Stimulated activated naive CD8-positive, alpha-beta T cell treated with anti-CD3 and anti-CD28 coated beads, Interleukin-15, Interleukin-2, amounts not matched to agents 100 ng/mL and 50 ng/mL, for 24 hours (primary cell): ENCODE measurements around the gene FUT6.

ENCODE experiments used
- H3K27ac Mint-ChIP-seq: one replicate; pipeline ENCODE4 v1.8.0; 2021; ENCODE audit warnings: mild to moderate bottlenecking, mixed read lengths
- H3K27me3 Mint-ChIP-seq: one replicate; pipeline ENCODE4 v1.8.0; 2021; ENCODE audit warnings: mixed read lengths
- H3K36me3 Mint-ChIP-seq: one replicate; pipeline ENCODE4 v1.8.0; 2021; ENCODE audit warnings: low read depth, mixed read lengths
- H3K4me1 Mint-ChIP-seq: one replicate; pipeline ENCODE4 v1.8.0; 2021; ENCODE audit warnings: low read depth, mixed read lengths
- H3K4me3 Mint-ChIP-seq: one replicate; pipeline ENCODE4 v1.8.0; 2021; ENCODE audit warnings: mild to moderate bottlenecking, mixed read lengths
- H3K9me3 Mint-ChIP-seq: one replicate; pipeline ENCODE4 v1.8.0; 2021; ENCODE audit warnings: mixed read lengths

The FUT6 gene

DNA sequence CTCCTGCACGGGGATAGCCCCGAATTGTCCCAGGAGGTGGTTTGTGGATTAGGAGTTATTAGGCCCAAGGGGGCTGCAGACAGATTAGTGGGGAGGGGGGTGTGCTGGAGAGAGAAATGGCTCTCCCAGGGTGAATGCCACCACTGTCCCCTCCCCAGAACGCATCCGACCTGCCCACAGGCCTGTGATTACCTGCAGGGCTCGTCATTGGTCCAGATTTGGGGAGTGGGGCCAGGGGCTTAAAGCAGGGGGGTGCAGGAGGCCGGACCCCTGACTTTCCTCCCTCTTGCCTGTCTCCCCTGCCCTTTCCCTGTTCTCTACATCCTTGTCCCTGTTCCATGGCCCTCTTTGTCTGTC lies 33.4 kb downstream of the FUT6 start:
- H3K9me3 Mint-ChIP-seq: no peaks in the 10 kb centered on the region
- H3K27me3 Mint-ChIP-seq: peaks cover 10% of the 10 kb centered on the region
- no peaks in the 10 kb centered on the region for H3K36me3 Mint-ChIP-seq
- H3K4me3 Mint-ChIP-seq: no peak overlapping the region
- H3K27ac Mint-ChIP-seq: no peak overlapping the region
- H3K4me1 Mint-ChIP-seq: peaks cover 26% of the 10 kb centered on the region

DNA sequence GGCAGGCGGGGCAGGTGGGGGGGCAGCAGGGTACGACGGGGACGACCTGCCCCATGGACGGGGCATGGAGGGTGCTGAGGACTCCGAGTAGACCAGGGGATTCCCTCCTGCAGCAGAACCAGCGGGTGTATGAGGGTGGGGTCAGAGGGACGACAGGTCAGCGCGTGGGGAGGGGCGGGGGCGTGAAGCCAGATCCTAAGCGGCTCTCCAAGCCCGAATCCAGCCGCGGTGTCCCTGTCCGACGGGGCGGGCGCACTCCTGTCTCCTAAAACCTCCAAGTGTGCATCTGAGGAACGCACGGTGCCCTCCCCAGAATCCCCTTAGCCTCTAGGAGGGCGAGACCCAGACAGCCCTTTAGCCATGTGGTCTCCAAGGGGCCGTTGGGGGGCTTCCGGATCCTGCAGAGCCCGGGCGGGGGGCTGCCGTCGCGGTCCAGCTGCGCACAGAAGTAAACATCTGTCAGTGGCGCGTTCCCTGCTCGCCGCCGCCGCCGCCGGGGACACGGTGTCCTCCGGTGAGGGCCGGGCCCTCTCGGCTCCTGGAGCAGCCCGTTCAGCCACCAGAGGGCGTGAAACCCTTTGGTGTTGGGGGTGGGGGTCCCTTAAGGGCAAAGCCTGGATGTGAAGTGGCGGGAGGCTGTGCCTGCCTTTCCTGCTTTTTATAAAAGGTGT lies 33.9 kb downstream of the FUT6 start:
- Mint-ChIP-seq H3K4me1 (peaks cover 26% of the 10 kb centered on the region), H3K27me3 (peaks cover 15% of the 10 kb centered on the region), H3K9me3 (no peaks in the 10 kb centered on the region), H3K4me3 (no peak overlapping the region), H3K36me3 (no peaks in the 10 kb centered on the region), H3K27ac (no peak overlapping the region)

DNA sequence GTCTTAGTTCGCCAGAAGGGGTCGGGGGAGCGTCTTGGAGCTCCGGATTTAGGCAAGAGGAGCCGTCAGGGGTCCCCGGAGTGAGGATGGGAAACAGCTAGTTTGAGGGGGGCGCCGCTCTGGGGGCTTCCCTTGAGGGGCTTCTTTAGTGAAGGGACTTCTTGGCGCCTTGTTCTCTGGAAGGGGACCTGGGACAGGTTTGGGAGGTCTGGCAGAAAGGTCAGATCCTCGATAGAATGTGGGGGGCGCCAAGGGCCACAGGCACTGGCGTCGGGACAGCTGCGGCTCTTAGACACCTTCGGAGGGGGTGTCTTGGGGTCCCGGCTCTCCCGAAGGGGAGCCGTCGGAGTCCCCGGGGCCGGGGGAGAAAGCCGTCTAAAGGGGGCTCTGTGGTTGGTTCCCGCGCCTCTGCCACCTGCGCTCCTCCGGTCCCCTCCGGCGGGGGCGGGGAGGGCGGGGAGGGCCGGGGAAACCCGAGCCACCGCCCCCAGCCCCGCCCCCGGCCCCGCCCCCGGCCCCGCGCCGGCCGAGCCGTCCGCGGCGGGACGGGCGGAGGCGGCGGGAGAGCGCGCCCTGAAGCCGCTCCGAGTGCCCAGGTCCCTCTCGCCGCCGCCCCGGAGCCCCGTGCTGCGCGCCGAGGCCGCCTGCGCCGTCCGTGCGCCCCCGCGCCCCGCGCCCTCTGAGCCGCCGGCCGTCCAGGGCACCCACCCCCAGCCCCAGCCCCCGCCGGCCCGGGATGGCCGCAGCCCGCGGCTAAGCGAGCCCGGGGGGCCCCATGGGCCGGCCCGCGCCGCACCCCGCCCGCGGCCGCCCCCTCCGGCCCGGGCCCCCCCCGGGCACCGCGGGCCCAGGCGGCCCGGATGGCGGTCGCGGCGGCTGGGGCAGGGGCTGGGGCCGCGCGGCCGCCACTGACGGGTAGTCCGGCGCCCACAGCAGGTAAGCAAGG lies 34.7 kb downstream of the FUT6 start, which contains the start of gene NRTN:
TSS of gene NRTN (plus strand) at position 552 of the 946 bp plus-strand sequence. CDS start 19,099 bp downstream, outside the sequence.
- H3K9me3 Mint-ChIP-seq: no peaks in the 10 kb centered on the region
- peaks cover 26% of the 10 kb centered on the region for H3K4me1 Mint-ChIP-seq
- no peaks in the 10 kb centered on the region for H3K36me3 Mint-ChIP-seq
- H3K27ac Mint-ChIP-seq: no peak within 1 kb of the TSS
- peaks cover 17% of the 10 kb centered on the region for H3K27me3 Mint-ChIP-seq
- H3K4me3 Mint-ChIP-seq: peak within 1 kb of the TSS; percentile 65

DNA sequence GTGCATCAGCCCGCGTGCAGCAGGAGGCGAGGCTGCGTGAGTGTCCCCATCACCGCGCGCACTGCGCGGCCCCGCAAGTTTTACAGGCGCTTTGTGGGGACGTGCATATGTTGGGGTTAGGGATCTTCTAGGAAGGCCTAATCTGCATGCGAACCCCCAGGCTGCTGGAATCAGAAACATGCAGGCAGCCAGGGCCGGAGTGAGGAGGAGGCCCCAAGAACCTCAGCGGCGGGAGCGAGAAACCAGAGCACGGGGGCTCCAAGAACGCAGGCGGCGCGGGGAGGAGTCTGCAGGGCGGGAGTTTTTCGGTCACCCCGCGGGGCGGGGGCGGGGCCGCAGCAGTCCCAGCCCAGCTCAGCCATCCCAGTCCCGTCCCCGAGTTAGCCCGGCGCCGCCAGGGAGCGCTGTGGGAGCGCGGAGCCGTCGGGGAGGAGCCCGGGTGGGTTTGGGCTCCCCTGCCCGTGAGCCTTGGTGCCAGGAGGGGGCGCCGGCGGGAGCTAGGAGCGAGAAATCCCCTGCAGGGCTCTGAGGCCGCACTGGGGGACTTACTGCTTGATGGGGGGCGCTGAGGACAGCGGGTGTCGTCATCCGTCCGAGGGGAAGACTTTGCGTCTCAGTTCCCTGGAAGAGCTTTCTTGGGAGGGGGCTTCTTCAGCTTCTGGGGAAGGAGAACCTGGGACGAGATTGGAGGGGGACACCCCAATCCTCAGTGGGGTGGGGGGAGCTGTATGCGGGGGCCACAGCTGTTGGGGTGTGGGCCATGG lies 35.6 kb downstream of the FUT6 start:
- peak overlapping the region; percentile 55 for H3K27ac Mint-ChIP-seq
- H3K9me3 Mint-ChIP-seq: no peaks in the 10 kb centered on the region
- peaks cover 26% of the 10 kb centered on the region for H3K4me1 Mint-ChIP-seq
- no peaks in the 10 kb centered on the region for H3K36me3 Mint-ChIP-seq
- H3K4me3 Mint-ChIP-seq: peak overlapping the region; percentile 65
- H3K27me3 Mint-ChIP-seq: peaks cover 24% of the 10 kb centered on the region

DNA sequence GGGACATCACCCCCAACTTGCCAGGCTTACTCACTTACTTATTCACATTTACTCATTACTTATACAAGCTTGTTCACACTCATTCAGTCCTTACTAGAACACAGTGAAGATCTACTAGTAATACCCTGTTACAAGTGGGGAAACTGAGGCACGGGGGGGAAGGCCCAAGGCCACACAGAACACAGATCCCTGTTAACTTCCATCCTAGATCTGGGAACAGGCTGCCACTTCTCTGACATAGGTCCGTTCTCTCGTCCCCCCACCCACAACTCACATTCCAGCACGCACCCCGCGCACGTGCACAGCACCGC lies 36.1 kb downstream of the FUT6 start:
- H3K27me3 Mint-ChIP-seq: peaks cover 30% of the 10 kb centered on the region
- peaks cover 26% of the 10 kb centered on the region for H3K4me1 Mint-ChIP-seq
- no peaks in the 10 kb centered on the region for H3K9me3 Mint-ChIP-seq
- no peak overlapping the region for H3K4me3 Mint-ChIP-seq
- peak overlapping the region; percentile 55 for H3K27ac Mint-ChIP-seq
- no peaks in the 10 kb centered on the region for H3K36me3 Mint-ChIP-seq

DNA sequence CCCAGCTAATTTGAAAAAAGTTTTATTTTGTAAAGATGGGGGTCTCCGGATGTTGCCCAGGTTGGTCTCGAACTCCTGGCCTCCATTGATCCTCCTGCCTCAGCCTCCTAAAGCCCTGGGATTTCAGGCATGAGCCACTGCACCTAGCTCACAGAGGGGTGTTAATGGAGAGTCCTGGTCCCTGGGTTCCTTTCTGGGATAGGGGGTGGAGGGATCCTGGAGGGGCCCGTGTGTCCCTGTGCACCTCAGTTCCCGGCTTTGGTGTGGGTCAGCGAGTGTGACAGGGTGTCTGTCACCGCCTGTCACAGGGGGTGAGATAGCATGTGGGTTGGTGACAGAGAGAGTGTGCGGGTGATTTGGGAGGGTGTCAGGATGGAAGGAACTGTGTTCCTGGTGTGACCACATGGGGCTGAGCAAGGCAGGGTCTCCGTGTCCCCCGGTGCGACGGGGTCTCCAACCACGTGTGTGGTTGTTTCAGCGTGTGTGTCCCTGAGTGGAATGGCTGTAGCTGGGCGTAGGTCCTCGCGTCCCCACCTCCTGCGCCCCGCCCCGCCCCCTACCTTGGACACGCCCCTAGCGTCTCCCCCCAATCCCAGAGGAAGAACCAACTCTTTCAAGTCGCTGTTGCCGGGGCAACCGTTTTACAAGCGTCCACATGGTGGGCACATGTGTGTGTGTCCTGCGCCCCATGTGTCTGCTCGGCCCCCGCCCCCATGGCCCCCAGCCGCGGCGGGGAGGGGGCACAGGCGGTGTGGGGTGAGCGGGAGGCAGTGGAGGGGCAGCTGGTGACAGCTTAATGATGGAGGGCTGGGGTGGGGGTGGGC lies 37.5 kb downstream of the FUT6 start:
- Mint-ChIP-seq H3K4me3 (peak overlapping the region; percentile 3), H3K27ac (no peak overlapping the region), H3K4me1 (peaks cover 26% of the 10 kb centered on the region), H3K36me3 (no peaks in the 10 kb centered on the region), H3K27me3 (peaks cover 31% of the 10 kb centered on the region), H3K9me3 (no peaks in the 10 kb centered on the region)

DNA sequence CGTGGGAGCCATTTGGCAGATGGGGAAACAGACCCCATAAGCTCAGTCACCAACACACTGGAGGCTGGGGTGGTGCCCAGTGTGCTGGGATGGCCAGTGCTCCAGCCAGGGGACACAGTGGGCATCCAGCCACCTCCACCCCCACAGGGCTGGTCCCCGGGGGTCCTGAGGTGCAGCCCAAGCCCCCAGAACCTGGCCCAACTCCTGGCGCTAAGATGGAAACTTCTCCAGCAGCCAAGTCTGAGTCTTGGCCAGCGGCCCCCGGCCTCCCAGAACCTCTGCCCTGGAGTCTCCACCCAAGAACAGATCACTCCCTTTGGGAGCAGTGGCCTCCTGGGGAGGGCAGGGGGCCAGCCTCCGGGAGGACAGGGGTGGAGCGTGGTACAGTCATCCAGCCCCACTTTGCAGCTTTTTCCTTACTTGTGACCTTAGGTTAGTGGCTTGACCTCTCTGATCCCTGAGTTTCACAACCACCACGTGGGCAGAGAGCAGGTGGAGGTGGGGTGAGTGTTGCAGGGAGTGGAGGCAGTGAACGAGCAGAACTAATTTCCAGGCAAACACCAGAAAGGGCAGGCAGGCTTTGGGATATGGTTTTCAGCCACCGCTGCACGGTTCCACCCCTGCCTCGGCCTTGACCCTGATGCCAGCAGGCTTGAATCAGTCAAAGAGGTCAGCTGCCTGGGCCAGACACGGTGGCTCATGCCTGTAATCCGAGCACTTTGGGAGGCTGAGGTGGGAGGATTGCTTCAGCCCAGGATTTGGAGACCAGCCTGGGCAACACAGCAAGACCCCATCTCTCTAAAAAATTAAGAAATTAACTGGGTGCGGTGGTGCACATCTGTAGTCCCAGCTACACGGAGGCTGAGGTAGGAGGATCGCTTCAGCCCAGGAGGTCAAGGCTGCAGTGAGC lies 38.9 kb downstream of the FUT6 start:
- Mint-ChIP-seq H3K36me3 (no peaks in the 10 kb centered on the region), H3K4me1 (peaks cover 26% of the 10 kb centered on the region), H3K27me3 (peaks cover 31% of the 10 kb centered on the region), H3K9me3 (no peaks in the 10 kb centered on the region), H3K4me3 (no peak overlapping the region), H3K27ac (no peak overlapping the region)

DNA sequence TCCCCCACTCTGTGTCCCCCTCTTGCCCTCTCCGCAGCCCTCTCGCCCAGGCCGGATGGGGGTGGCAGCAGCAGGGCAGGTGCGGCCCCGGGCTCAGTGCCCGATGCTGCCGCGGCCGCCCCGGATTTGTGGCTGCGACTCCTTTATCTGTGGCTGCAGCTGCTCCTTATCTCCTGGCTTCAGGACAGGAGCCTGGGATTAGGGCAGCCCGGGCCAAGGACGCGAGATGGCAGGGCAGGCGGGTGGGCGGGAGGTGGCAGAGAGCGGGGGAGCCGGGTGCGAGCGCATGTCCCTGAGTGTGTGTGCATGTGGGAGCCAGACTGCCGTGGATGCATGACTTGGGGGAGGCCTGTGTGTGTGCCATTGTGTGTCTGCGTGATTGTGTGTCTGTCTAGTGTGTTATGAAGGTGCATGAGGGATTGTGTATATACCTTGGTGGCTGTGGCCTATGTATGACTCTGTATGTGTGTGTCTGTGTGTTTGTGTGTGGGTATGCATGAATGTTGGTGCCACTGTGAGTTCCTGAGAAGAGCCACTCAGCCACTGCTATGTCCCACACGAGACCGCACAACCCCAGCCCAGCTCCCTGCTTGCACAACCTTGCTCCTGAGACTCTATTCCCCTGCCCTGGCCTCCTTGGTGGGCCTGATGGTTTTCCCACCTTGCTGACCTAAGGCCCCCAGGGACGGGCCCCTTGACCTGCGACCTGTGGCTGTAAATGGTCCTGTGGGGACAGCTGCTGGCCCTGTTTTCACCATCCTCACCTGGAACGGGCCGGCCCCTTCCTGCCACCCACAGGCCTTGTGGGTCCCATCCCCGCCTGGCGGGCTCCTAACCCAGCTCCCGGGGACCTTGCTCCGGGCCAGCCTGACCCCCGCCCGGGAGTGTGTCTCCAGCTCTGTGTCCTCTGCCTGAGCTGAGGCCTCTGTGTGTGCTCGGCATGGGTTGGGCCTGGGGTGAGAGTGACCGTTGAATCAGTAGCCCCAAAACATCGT lies 40.0 kb downstream of the FUT6 start:
- Mint-ChIP-seq H3K4me1 (peaks cover 25% of the 10 kb centered on the region), H3K9me3 (no peaks in the 10 kb centered on the region), H3K4me3 (no peak overlapping the region), H3K27me3 (peaks cover 31% of the 10 kb centered on the region), H3K36me3 (no peaks in the 10 kb centered on the region), H3K27ac (no peak overlapping the region)

DNA sequence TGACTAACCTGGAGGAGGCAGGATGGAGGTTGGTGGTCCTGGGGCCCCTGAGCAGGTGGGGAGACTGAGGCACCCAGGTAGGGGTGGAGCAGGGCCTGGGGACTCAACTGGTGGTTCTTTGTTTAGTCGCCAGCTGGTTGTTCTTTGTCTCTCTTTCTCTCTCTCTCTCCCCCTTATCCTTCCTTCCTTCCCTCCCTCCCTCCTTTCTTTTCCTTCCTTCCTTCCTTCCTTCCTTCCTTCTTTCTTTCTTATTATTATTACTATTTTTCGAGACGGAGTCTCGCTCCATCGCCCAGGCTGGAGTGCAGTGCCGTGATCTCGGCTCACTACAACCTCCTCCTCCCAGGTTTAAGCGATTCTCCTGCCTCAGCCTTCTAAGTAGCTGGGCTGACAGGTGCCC lies 41.3 kb downstream of the FUT6 start:
- Mint-ChIP-seq H3K36me3 (no peaks in the 10 kb centered on the region), H3K4me1 (peaks cover 12% of the 10 kb centered on the region), H3K27me3 (peaks cover 27% of the 10 kb centered on the region), H3K9me3 (no peaks in the 10 kb centered on the region), H3K4me3 (no peak overlapping the region), H3K27ac (no peak overlapping the region)

DNA sequence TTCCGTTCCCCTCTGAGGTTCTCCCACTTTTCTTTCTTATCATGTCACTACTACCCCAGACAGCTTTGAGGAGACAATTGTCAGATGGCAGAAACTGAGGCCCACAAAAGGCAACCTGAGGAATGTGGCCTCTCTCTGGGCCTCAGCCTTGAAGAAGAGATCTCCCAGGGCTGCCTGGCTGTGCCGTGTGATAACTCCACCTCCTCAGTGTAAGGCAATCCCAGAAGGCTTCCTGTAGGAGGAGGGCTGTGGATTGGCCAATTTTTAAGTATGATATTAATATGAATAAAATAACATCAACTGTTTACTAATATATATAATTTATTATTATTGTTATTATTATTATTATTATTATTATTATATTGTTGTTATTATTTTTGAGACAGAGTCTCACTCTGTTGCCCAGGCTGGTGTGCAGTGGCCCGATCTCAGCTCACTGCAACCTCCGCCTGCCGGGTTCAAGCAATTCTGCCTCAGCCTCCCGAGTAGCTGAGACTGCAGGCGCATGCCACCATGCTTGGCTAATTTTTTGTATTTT lies 44.1 kb downstream of the FUT6 start:
- Mint-ChIP-seq H3K27ac (no peak overlapping the region), H3K9me3 (no peaks in the 10 kb centered on the region), H3K4me3 (no peak overlapping the region), H3K4me1 (peaks cover 7% of the 10 kb centered on the region), H3K36me3 (peaks cover 6% of the 10 kb centered on the region), H3K27me3 (peaks cover 14% of the 10 kb centered on the region)

DNA sequence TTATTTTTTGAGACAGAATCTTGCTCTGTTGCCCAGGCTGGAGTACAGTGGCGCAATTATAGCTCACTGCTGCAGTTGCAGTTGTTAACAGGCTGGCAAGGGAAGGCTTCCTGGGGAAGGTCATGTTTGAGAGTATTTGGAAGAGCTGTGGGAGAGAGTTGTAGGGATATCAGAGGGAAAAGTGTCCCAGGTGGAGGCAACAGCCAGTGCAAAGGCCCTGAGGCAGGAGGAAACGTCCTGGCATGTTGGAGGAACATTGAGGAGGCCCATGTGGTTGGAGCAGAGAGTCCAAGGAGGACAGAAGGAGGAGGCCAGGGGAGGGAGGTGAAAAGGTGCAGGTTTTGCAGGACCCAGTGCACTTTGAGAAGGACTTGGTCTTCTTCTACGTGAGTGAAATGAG lies 46.3 kb downstream of the FUT6 start:
- Mint-ChIP-seq H3K9me3 (no peaks in the 10 kb centered on the region), H3K27me3 (no peaks in the 10 kb centered on the region), H3K4me3 (no peak overlapping the region), H3K4me1 (peaks cover 20% of the 10 kb centered on the region), H3K36me3 (peaks cover 25% of the 10 kb centered on the region), H3K27ac (no peak overlapping the region)

DNA sequence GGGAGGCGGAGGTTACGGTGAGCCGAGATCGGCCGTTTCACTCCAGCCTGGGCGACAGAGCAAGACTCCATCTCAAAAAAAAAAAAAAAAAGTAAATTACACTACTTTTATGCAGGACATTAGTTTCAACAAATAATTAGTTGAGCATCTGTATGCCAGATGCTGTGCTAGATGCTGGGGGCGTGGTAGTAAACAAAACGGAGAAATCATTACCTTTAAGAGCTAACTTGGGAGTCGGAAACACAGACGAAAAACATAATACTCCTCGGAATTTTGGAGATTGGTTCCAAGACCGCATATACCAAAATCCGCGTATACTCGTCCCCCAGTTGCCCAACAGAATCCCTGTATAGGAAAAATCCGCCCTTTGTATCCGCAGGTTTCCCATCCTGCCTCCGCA lies 47.3 kb downstream of the FUT6 start:
- H3K27me3 Mint-ChIP-seq: no peaks in the 10 kb centered on the region
- no peak overlapping the region for H3K27ac Mint-ChIP-seq
- H3K4me3 Mint-ChIP-seq: no peak overlapping the region
- peaks cover 30% of the 10 kb centered on the region for H3K36me3 Mint-ChIP-seq
- H3K4me1 Mint-ChIP-seq: peaks cover 23% of the 10 kb centered on the region
- no peaks in the 10 kb centered on the region for H3K9me3 Mint-ChIP-seq
